Endothelial cell of umbilical vein (primary cell): ENCODE data around the gene REG3A. TPM values are rescaled to one million over a fixed set of nuclear protein-coding genes. Genes with fewer than 3 reads are reported as not detected.

Experiments used
- BruUV-seq: library from RNA; stranded (reverse); fragments of 400-500 nt; replicated peaks from 2 replicates; lab custom pipeline; 2021; lab: Mats Ljungman, UMichigan
- CTCF ChIA-PET: fragments of 300-600, 350-600 bp; sonication (Branson Sonifier 250); formaldehyde crosslinking; loops from one replicate; lab custom pipeline; 2021; ENCODE audit warnings: antibody characterized with exemption, inconsistent platforms; lab: Charles Lee
- POLR2A ChIA-PET: fragments of 300-600, 350-600 bp; sonication (Branson Sonifier 250); formaldehyde crosslinking; loops from one replicate; lab custom pipeline; 2021; ENCODE audit warnings: antibody characterized with exemption, inconsistent platforms; lab: Charles Lee
- DNase-seq: peaks from one replicate; pipeline ENCODE4 v3.0.0-alpha.2; 2011; ENCODE audit warnings: low read depth, low spot score
- FAIRE-seq: peaks from 2 replicates; lab custom pipeline; 2011; peaks lifted over from hg19 to GRCh38; lab: Jason Lieb, UNC
- H2AFZ ChIP-seq: 2 replicates; pipeline ENCODE4 v1.6.0; 2012; ENCODE audit warnings: low read depth, low read length, control low read depth, inconsistent platforms
- H3K27ac ChIP-seq: 2 replicates; pipeline ENCODE4 v1.5.1; 2011; ENCODE audit warnings: low read depth, mild to moderate bottlenecking, control low read depth, low read length, moderate library complexity; ENCODE audit not compliant: insufficient read depth
- H3K27me3 ChIP-seq, 2 experiments: 2 replicates each; pipeline versions ENCODE4 v1.6.0 to v1.6.1; 2011; ENCODE audit warnings: low read length in 2 of 2, mixed read lengths in 1 of 2; ENCODE audit not compliant: control insufficient read depth in 2 of 2, insufficient read depth in 2 of 2
- H3K36me3 ChIP-seq, 2 experiments: 2 replicates in 1 of 2; 3 replicates in 1 of 2; pipeline ENCODE4 v1.5.1; 2011; ENCODE audit warnings: low read length in 2 of 2, mild to moderate bottlenecking in 1 of 2, moderate library complexity in 1 of 2; ENCODE audit not compliant: control insufficient read depth in 2 of 2, insufficient read depth in 2 of 2; ENCODE audit errors: extremely low read depth in 1 of 2
- H3K4me1 ChIP-seq: 3 replicates; pipeline ENCODE4 v1.5.1; 2011; ENCODE audit warnings: mild to moderate bottlenecking, low read length; ENCODE audit not compliant: control insufficient read depth, insufficient read depth; ENCODE audit errors: extremely low read depth
- H3K4me2 ChIP-seq: 2 replicates; pipeline ENCODE4 v1.6.1; 2011; ENCODE audit warnings: low read length, control low read depth, mixed read lengths; ENCODE audit not compliant: insufficient read depth
- H3K4me3 ChIP-seq, 3 experiments: fragments of 200-600 bp in 1 of 3; sonication (generic), shearing (Covaris generic) in 1 of 3; replicated peaks in 1 of 3; 2 replicates each; pipeline ENCODE4 v1.5.1; 2011 to 2016; ENCODE audit warnings: control low read depth in 3 of 3, low read length in 3 of 3, mild to moderate bottlenecking in 2 of 3, inconsistent platforms in 1 of 3, low read depth in 1 of 3, moderate library complexity in 1 of 3; ENCODE audit not compliant: insufficient read depth in 1 of 3
- H3K79me2 ChIP-seq: 2 replicates; pipeline ENCODE4 v1.6.0; 2012; ENCODE audit warnings: low read length, inconsistent platforms; ENCODE audit not compliant: control insufficient read depth, insufficient read depth
- H3K9ac ChIP-seq: replicated peaks from 2 replicates; pipeline ENCODE3; 2011; ENCODE audit warnings: low read length, control low read depth; ENCODE audit not compliant: insufficient read depth; ENCODE audit errors: extremely low read depth
- H3K9me1 ChIP-seq: replicated peaks from 3 replicates; pipeline ENCODE4 v1.6.0; 2011; ENCODE audit warnings: mild to moderate bottlenecking, low read length; ENCODE audit not compliant: control insufficient read depth, insufficient read depth; ENCODE audit errors: extremely low read depth
- H3K9me3 ChIP-seq: replicated peaks from 2 replicates; pipeline ENCODE4 v1.5.1; 2012; ENCODE audit warnings: low read length, inconsistent platforms; ENCODE audit not compliant: control insufficient read depth, insufficient read depth
- H4K20me1 ChIP-seq: replicated peaks from 2 replicates; pipeline ENCODE3; 2011; ENCODE audit warnings: mild to moderate bottlenecking, low read length; ENCODE audit not compliant: control insufficient read depth, insufficient read depth; ENCODE audit errors: extremely low read depth
- EZH2 ChIP-seq: IDR thresholded peaks from 2 replicates; pipeline ENCODE4 v1.6.1; 2012; ENCODE audit warnings: borderline replicate concordance, low read depth, mild to moderate bottlenecking, moderate library complexity, low read length, inconsistent platforms; ENCODE audit not compliant: severe bottlenecking
- FOS ChIP-seq: IDR thresholded peaks from 2 replicates; pipeline ENCODE4 v1.6.1; 2011; ENCODE audit warnings: mild to moderate bottlenecking, low read length, moderate library complexity, borderline replicate concordance; ENCODE audit not compliant: insufficient read depth
- GATA2 ChIP-seq: IDR thresholded peaks from 2 replicates; pipeline ENCODE4 v1.7.0; 2011; ENCODE audit warnings: low read depth, mild to moderate bottlenecking, moderate library complexity, mixed read lengths, low read length; ENCODE audit not compliant: insufficient read length, insufficient read depth
- JUN ChIP-seq: IDR thresholded peaks from 2 replicates; pipeline ENCODE4 v1.6.1; 2011; ENCODE audit warnings: borderline replicate concordance, low read depth; ENCODE audit not compliant: insufficient read length, insufficient read depth
- MAX ChIP-seq: IDR thresholded peaks from 2 replicates; pipeline ENCODE4 v1.6.1; 2011; ENCODE audit not compliant: insufficient read depth, insufficient read length
- MYC ChIP-seq: IDR thresholded peaks from one replicate; pipeline ENCODE4 v1.6.1; 2011; ENCODE audit warnings: mild to moderate bottlenecking, low read depth, low read length
- POLR2A ChIP-seq: IDR thresholded peaks from 2 replicates; pipeline ENCODE4 v1.6.1; 2012; ENCODE audit warnings: low read depth, mild to moderate bottlenecking, control low read depth, low read length
- POLR2AphosphoS5 ChIP-seq: IDR thresholded peaks from 2 replicates; pipeline ENCODE4 v1.6.1; 2012; ENCODE audit warnings: low read depth, mild to moderate bottlenecking, control low read depth, low read length, moderate library complexity; ENCODE audit not compliant: insufficient read depth
- dilution Hi-C: fragments of 300-500 bp; cut with MboI; formaldehyde crosslinking; loops from one replicate; pipeline ENCODE4 v1.15.0; 2019; ENCODE audit warnings: low sequenced_read_pairs; ENCODE audit not compliant: extremely low pct_ligation_motif_present
- intact Hi-C: fragments of 100-400 bp; cut with micrococcal nuclease; formaldehyde crosslinking; loops from one replicate; pipeline ENCODE4 v1.10.0; 2022
- polyA plus RNA-seq, 4 experiments: library from polyadenylated mRNA; depleted of rRNA in 3 of 4; stranded (reverse) in 3 of 4; unstranded in 1 of 4; fragments of >200 nt; gene quantifications; 2 replicates each; pipeline versions ENCODE4 v1.2.1 to v1.2.3, GENCODE V29; 2011 to 2012; ENCODE audit warnings: missing spikeins in 1 of 4
- total RNA-seq: library from RNA; stranded (reverse); gene quantifications from 2 replicates; pipeline ENCODE4 v1.2.3, GENCODE V29; 2021
- TF ChIP-seq, protein P1 (sequence below), 2 donors: IDR thresholded peaks; 1 replicate in 1 of 2; 2 replicates in 1 of 2; pipeline ENCODE4 v1.5.1; 2011; ENCODE audit warnings: low read length in 2 of 2, mild to moderate bottlenecking in 2 of 2, moderate library complexity in 2 of 2, control low read depth in 1 of 2, inconsistent platforms in 1 of 2, low read depth in 1 of 2; ENCODE audit not compliant: insufficient read depth in 1 of 2; ENCODE audit errors: extremely low read depth in 1 of 2

REG3A gene
- total and polyA plus RNA-seq, 2 donors (not counting 3 experiments of a cell fraction or from before 2014, with no cell fraction given) = not detected

DNA sequence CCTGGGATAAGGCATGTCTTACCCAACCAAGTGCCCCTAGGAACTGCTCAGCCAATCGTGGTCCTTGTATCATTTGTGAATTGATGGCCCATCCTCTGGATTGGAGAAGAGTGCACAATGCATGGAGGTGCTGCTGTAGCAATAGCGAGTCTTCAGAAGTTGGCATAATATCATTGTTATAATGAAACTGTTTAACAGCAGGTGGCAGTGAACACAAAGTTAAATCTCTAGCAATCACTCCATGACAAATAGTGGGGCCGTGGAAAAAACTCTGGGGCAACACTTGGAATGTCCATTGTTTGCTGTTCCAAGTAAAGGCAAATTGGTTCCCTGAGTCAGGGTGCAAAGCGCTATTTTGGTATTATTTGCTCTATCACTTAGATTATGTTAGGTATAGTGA, 27.9 kb downstream of the REG3A start:
- BruUV-seq = no TSS peak

More for the DNA sequence above, 27.9 kb downstream of the REG3A start:
- Histone ChIP-seq H4K20me1 (no peaks in the 10 kb centered on the region), H3K27me3 (no peaks in the 10 kb centered on the region), H3K9ac (no peak overlapping the region), H3K4me1 (no peaks in the 10 kb centered on the region), H3K27ac (no peak overlapping the region), H3K4me2 (no peak overlapping the region), H3K36me3 (no peaks in the 10 kb centered on the region), H3K9me1 (no peaks in the 10 kb centered on the region), H3K4me3 (no peak overlapping the region), H3K9me3 (peaks cover 8% of the 10 kb centered on the region), H2AFZ (no peak overlapping the region), H3K79me2 (no peaks in the 10 kb centered on the region)
- DNase-seq = no peak
- dilution Hi-C loops (no loop called here), intact Hi-C loops (no loop called here)
- CTCF ChIA-PET = no interaction called here
- FAIRE-seq = no peak
- POLR2A ChIA-PET = no interaction called here
- TF ChIP-seq GATA2 = no peak
- TF ChIP-seq, protein P1, sequence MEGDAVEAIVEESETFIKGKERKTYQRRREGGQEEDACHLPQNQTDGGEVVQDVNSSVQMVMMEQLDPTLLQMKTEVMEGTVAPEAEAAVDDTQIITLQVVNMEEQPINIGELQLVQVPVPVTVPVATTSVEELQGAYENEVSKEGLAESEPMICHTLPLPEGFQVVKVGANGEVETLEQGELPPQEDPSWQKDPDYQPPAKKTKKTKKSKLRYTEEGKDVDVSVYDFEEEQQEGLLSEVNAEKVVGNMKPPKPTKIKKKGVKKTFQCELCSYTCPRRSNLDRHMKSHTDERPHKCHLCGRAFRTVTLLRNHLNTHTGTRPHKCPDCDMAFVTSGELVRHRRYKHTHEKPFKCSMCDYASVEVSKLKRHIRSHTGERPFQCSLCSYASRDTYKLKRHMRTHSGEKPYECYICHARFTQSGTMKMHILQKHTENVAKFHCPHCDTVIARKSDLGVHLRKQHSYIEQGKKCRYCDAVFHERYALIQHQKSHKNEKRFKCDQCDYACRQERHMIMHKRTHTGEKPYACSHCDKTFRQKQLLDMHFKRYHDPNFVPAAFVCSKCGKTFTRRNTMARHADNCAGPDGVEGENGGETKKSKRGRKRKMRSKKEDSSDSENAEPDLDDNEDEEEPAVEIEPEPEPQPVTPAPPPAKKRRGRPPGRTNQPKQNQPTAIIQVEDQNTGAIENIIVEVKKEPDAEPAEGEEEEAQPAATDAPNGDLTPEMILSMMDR (IDR thresholded peaks at IDR 0.05; ENCODE audit: extremely low read depth in 1 of 2, insufficient read depth in 1 of 2, low read depth in 1 of 2, low read length in 2 of 2) = no peak
- no peak for TF ChIP-seq JUN
- TF ChIP-seq EZH2 = no peak
- no peak for TF ChIP-seq POLR2AphosphoS5
- no peak for TF ChIP-seq POLR2A
- no peak for TF ChIP-seq FOS
- no peak for TF ChIP-seq MAX
- no peak for TF ChIP-seq MYC
